Activated CD8-positive, alpha-beta memory T cell treated with anti-CD3 and anti-CD28 coated beads, Interleukin-2, amount 10 ng/mL, durations not matched to agents 7 days and 5 days (primary cell): ENCODE results near the gene RCAN1. TPM values are rescaled to one million over a fixed set of nuclear protein-coding genes. Genes with fewer than 3 reads are reported as not detected.

ENCODE experiments used
- ATAC-seq: fragments of 150-1000 bp; cut with Tn5 transposase; one replicate; pipeline ENCODE4 v1.10.0; 2021; ENCODE audit warnings: moderate library complexity
- CTCF ChIA-PET: fragments of 350-600 bp; sonication (Branson Sonifier 250); formaldehyde crosslinking; loops from one replicate; lab custom pipeline; 2021; ENCODE audit warnings: antibody characterized with exemption; lab: Charles Lee
- DNase-seq: peaks from one replicate; pipeline ENCODE4 v3.0.0-alpha.2; 2020
- H3K27ac Mint-ChIP-seq: one replicate; pipeline ENCODE4 v1.8.0; 2021; ENCODE audit warnings: mild to moderate bottlenecking, mixed read lengths
- H3K27me3 Mint-ChIP-seq: one replicate; pipeline ENCODE4 v1.8.0; 2021; ENCODE audit warnings: mixed read lengths
- H3K36me3 Mint-ChIP-seq: one replicate; pipeline ENCODE4 v1.8.0; 2021; ENCODE audit warnings: mild to moderate bottlenecking, mixed read lengths
- H3K4me1 Mint-ChIP-seq: one replicate; pipeline ENCODE4 v1.8.0; 2021; ENCODE audit warnings: mixed read lengths
- H3K4me3 Mint-ChIP-seq: one replicate; pipeline ENCODE4 v1.8.0; 2021; ENCODE audit warnings: mild to moderate bottlenecking, moderate library complexity, mixed read lengths
- H3K9me3 Mint-ChIP-seq: one replicate; pipeline ENCODE4 v1.8.0; 2022; ENCODE audit warnings: low read depth, mixed read lengths
- total RNA-seq, 2 experiments: library from RNA; stranded (reverse); gene quantifications; one replicate each; pipeline ENCODE4 v1.2.3, GENCODE V29; 2021

The RCAN1 gene
- total RNA-seq, 2 experiments from 2014 or later, result 6.5 to 13.6 TPM

- Mint-ChIP-seq H3K27ac (peak overlapping the region; percentile 8), H3K27me3 (no peaks in the 10 kb centered on the region), H3K9me3 (no peaks in the 10 kb centered on the region), H3K4me1 (peaks cover 19% of the 10 kb centered on the region), H3K4me3 (no peak overlapping the region), H3K36me3 (no peaks in the 10 kb centered on the region)
- ATAC-seq (no peak), DNase-seq (no peak)
- CTCF ChIA-PET, result interaction anchor here (0.7 kb wide), 1 partner anchor 10 kb away, joined by 3 read pairs; no protein-coding TSS in a partner anchor
Observed at GRCh38 chr21:34533938-34534337, 81.0 kb downstream of the RCAN1 start.

GRCh38 chr21:34531399-34531798 is 83.5 kb downstream of the RCAN1 start:
- ATAC-seq (no peak), DNase-seq (no peak)
- Mint-ChIP-seq H3K9me3 (no peaks in the 10 kb centered on the region), H3K27me3 (no peaks in the 10 kb centered on the region), H3K27ac (no peak overlapping the region), H3K36me3 (no peaks in the 10 kb centered on the region), H3K4me1 (peaks cover 27% of the 10 kb centered on the region), H3K4me3 (no peak overlapping the region)
- CTCF ChIA-PET, result no interaction called here

DNA sequence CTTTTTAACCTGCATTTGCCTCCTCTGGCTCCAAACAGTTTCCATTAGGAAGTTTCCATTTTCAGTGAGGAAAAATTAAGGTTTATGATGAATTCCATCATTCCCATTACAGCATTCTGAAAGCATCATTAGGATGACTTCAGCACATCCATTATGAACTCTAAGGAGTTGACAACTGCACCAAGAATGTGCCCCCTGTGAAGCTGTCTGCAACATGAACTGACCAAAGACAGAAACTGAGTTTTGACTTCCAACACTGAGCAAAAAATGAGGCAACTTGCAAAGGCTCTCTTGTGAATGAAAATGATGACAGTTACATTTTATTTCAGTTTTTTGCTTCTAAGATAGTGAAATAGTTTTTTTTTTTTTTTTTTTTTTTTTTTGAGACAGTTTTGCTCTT is 84.7 kb downstream of the RCAN1 start:
- no peaks in the 10 kb centered on the region for H3K9me3 Mint-ChIP-seq
- peaks cover 30% of the 10 kb centered on the region for H3K4me1 Mint-ChIP-seq
- ATAC-seq, result no peak
- no peak for DNase-seq
- CTCF ChIA-PET, result no interaction called here
- no peaks in the 10 kb centered on the region for H3K36me3 Mint-ChIP-seq
- H3K27me3 Mint-ChIP-seq, result no peaks in the 10 kb centered on the region
- no peak overlapping the region for H3K27ac Mint-ChIP-seq
- no peak overlapping the region for H3K4me3 Mint-ChIP-seq

DNA sequence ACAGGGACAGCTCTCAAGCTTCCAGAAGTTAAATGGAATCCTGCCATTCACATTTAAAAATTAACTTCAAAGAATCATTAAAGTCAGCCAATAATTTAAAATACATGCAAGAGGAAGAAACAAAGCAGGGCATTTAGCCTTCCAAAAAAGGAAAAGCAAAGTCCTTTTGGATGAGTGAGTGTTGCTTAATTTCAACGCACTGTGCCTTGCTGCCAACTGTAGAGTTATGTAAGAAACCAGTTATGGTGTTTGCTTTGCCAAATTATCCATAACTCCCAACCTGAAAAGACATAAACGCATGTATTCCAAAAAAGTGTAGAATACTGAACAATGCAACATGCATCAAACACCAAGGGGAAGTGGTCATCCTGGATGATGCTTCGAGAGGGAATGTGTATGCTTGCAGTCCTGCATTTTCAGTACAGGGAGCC is 86.8 kb downstream of the RCAN1 start:
- no peak overlapping the region for H3K4me3 Mint-ChIP-seq
- H3K4me1 Mint-ChIP-seq, result peaks cover 11% of the 10 kb centered on the region
- H3K27me3 Mint-ChIP-seq, result no peaks in the 10 kb centered on the region
- DNase-seq (no peak), ATAC-seq (no peak)
- no peaks in the 10 kb centered on the region for H3K9me3 Mint-ChIP-seq
- CTCF ChIA-PET, result interaction anchor here (0.7 kb wide), 1 partner anchor 182 kb away, joined by 3 read pairs; no protein-coding TSS in a partner anchor
- H3K36me3 Mint-ChIP-seq, result no peaks in the 10 kb centered on the region
- no peak overlapping the region for H3K27ac Mint-ChIP-seq

GRCh38 chr21:34526618-34527290 is 88.2 kb downstream of the RCAN1 start:
- H3K4me3 Mint-ChIP-seq, result peak overlapping the region; percentile 51
- H3K27ac Mint-ChIP-seq, result peak overlapping the region; percentile 12
- CTCF ChIA-PET, result interaction anchor here (0.8 to 1.6 kb wide), 3 partner anchors 9 to 76 kb away, joined by 3 to 6 read pairs (median 3); no protein-coding TSS in a partner anchor
- H3K36me3 Mint-ChIP-seq, result no peaks in the 10 kb centered on the region
- DNase-seq (no peak), ATAC-seq (peak; percentile 66)
- peaks cover 11% of the 10 kb centered on the region for H3K4me1 Mint-ChIP-seq
- H3K9me3 Mint-ChIP-seq, result no peaks in the 10 kb centered on the region
- no peaks in the 10 kb centered on the region for H3K27me3 Mint-ChIP-seq

GRCh38 chr21:34526241-34526617 is 88.7 kb downstream of the RCAN1 start:
- no peaks in the 10 kb centered on the region for H3K27me3 Mint-ChIP-seq
- peak overlapping the region; percentile 51 for H3K4me3 Mint-ChIP-seq
- no peaks in the 10 kb centered on the region for H3K9me3 Mint-ChIP-seq
- ATAC-seq (peak; percentile 16), DNase-seq (no peak)
- peaks cover 11% of the 10 kb centered on the region for H3K4me1 Mint-ChIP-seq
- peak overlapping the region; percentile 12 for H3K27ac Mint-ChIP-seq
- no peaks in the 10 kb centered on the region for H3K36me3 Mint-ChIP-seq
- CTCF ChIA-PET, result interaction anchor here (0.8 to 1.6 kb wide), 3 partner anchors 8 to 76 kb away, joined by 3 to 6 read pairs (median 3); no protein-coding TSS in a partner anchor

GRCh38 chr21:34524646-34525601 is 90.0 kb downstream of the RCAN1 start:
- Mint-ChIP-seq H3K9me3 (no peaks in the 10 kb centered on the region), H3K36me3 (no peaks in the 10 kb centered on the region), H3K27me3 (no peaks in the 10 kb centered on the region), H3K4me1 (peaks cover 11% of the 10 kb centered on the region), H3K4me3 (no peak overlapping the region), H3K27ac (no peak overlapping the region)
- CTCF ChIA-PET, result interaction anchor here (0.6 to 1.0 kb wide), 2 partner anchors 16 to 162 kb away, joined by 3 read pairs; no protein-coding TSS in a partner anchor
- no peak for DNase-seq
- ATAC-seq, result no peak

DNA sequence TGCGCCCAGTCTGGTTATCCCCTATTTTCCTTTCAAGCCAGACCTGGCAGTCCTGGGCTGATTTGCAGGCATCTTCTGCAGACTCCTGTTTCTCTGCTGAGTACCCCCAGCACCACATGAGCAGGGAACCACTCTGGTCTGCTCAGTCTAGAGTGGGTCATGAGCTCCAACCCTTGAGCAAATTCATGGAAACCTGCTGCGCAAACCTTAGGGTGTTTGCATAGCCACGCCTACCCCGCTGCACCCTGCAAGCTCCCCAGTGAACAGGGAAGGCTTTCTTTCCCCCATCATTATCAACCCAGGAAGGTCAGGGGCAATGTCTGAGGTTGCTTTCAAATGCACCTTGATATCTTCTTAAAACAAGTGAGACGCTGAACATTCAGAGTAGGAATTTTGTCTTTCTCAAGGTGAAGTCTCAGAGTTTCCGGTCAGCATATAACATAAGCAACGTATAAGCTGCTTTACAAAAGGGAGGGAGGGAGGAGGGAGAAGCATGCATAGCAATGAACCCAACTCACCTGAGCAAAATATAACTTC is 91.8 kb downstream of the RCAN1 start:
- no peaks in the 10 kb centered on the region for H3K27me3 Mint-ChIP-seq
- H3K4me3 Mint-ChIP-seq, result no peak overlapping the region
- H3K36me3 Mint-ChIP-seq, result no peaks in the 10 kb centered on the region
- CTCF ChIA-PET, result no interaction called here
- DNase-seq (no peak), ATAC-seq (no peak)
- H3K27ac Mint-ChIP-seq, result no peak overlapping the region
- no peaks in the 10 kb centered on the region for H3K9me3 Mint-ChIP-seq
- peaks cover 11% of the 10 kb centered on the region for H3K4me1 Mint-ChIP-seq

GRCh38 chr21:34522284-34522683 is 92.6 kb downstream of the RCAN1 start:
- ATAC-seq, result no peak

GRCh38 chr21:34521561-34521960 is 93.4 kb downstream of the RCAN1 start:
- Mint-ChIP-seq H3K27ac (no peak overlapping the region), H3K4me1 (peaks cover 15% of the 10 kb centered on the region), H3K4me3 (no peak overlapping the region), H3K36me3 (no peaks in the 10 kb centered on the region), H3K27me3 (no peaks in the 10 kb centered on the region), H3K9me3 (no peaks in the 10 kb centered on the region)
- CTCF ChIA-PET, result no interaction called here
- no peak for DNase-seq
- ATAC-seq, result no peak

More at GRCh38 chr21:34522284-34522683, 92.6 kb downstream of the RCAN1 start:
- CTCF ChIA-PET, result no interaction called here
- no peaks in the 10 kb centered on the region for H3K36me3 Mint-ChIP-seq
- peaks cover 19% of the 10 kb centered on the region for H3K4me1 Mint-ChIP-seq
- no peaks in the 10 kb centered on the region for H3K9me3 Mint-ChIP-seq
- DNase-seq, result no peak
- no peaks in the 10 kb centered on the region for H3K27me3 Mint-ChIP-seq
- no peak overlapping the region for H3K4me3 Mint-ChIP-seq
- no peak overlapping the region for H3K27ac Mint-ChIP-seq

GRCh38 chr21:34520764-34521508 is 94.0 kb downstream of the RCAN1 start:
- no peaks in the 10 kb centered on the region for H3K36me3 Mint-ChIP-seq
- no peak for DNase-seq
- no peak for ATAC-seq
- H3K9me3 Mint-ChIP-seq, result no peaks in the 10 kb centered on the region
- H3K4me1 Mint-ChIP-seq, result peaks cover 10% of the 10 kb centered on the region
- H3K27me3 Mint-ChIP-seq, result no peaks in the 10 kb centered on the region
- no peak overlapping the region for H3K27ac Mint-ChIP-seq
- CTCF ChIA-PET, result interaction anchor here (0.5 to 1.2 kb wide), 2 partner anchors 82 to 118 kb away, joined by 3 to 4 read pairs; no protein-coding TSS in a partner anchor
- H3K4me3 Mint-ChIP-seq, result no peak overlapping the region

- DNase-seq, result no peak
- H3K27ac Mint-ChIP-seq, result no peak overlapping the region
- H3K36me3 Mint-ChIP-seq, result no peaks in the 10 kb centered on the region
- H3K4me3 Mint-ChIP-seq, result no peak overlapping the region
- CTCF ChIA-PET, result interaction anchor here (0.5 to 1.2 kb wide), 2 partner anchors 83 to 119 kb away, joined by 3 to 4 read pairs; no protein-coding TSS in a partner anchor
- no peak for ATAC-seq
- H3K9me3 Mint-ChIP-seq, result no peaks in the 10 kb centered on the region
- H3K4me1 Mint-ChIP-seq, result peaks cover 10% of the 10 kb centered on the region
- no peaks in the 10 kb centered on the region for H3K27me3 Mint-ChIP-seq
Observed at GRCh38 chr21:34520281-34520680, 94.6 kb downstream of the RCAN1 start.
